HT-29 (cell line): Measurements from ENCODE around the gene MDGA2. TPM values are rescaled to one million over a fixed set of nuclear protein-coding genes. Genes with fewer than 3 reads are reported as not detected.

ENCODE experiments used
- DNase-seq: peaks from one replicate; pipeline ENCODE4 v3.0.0-alpha.2; 2015; ENCODE audit warnings: low spot score
- total RNA-seq: library from RNA; depleted of rRNA; stranded (reverse); fragments of >200 nt; shearing (Covaris generic); gene quantifications from 2 replicates; pipeline ENCODE4 v1.2.3, GENCODE V29; 2014; rRNA removed

The MDGA2 gene
- total RNA-seq, result not detected in 2 replicates

- no peak for DNase-seq
Observed at GRCh38 chr14:47675466-47676314, at the start of gene MDGA2. Gene MDGA2 (minus strand): TSS chr14:47675605.

GRCh38 chr14:47722929-47723693 lies 47.7 kb upstream of the MDGA2 start:
- DNase-seq, result no peak

- no peak for DNase-seq
Observed at GRCh38 chr14:47720281-47720680, 44.9 kb upstream of the MDGA2 start.

- DNase-seq, result no peak
Observed at GRCh38 chr14:47715330-47715729, 39.9 kb upstream of the MDGA2 start.

GRCh38 chr14:47710581-47710980 lies 35.2 kb upstream of the MDGA2 start:
- no peak for DNase-seq

GRCh38 chr14:47705683-47706082 lies 30.3 kb upstream of the MDGA2 start:
- DNase-seq, result no peak

- no peak for DNase-seq
Observed at GRCh38 chr14:47691829-47692228, 16.4 kb upstream of the MDGA2 start.

- DNase-seq, result no peak
Observed at GRCh38 chr14:47678993-47679392, 3.6 kb upstream of the MDGA2 start.

GRCh38 chr14:47678157-47678556 lies 2.8 kb upstream of the MDGA2 start:
- peak; percentile 3 for DNase-seq

- no peak for DNase-seq
Observed at GRCh38 chr14:47676315-47676617, 861 bp upstream of the MDGA2 start.

GRCh38 chr14:47674543-47675465 lies 601 bp downstream of the MDGA2 start:
- no peak for DNase-seq

- DNase-seq, result no peak
Observed at GRCh38 chr14:47674148-47674542, 1.3 kb downstream of the MDGA2 start.

GRCh38 chr14:47665337-47666134 lies 9.9 kb downstream of the MDGA2 start:
- DNase-seq, result no peak

- DNase-seq, result no peak
Observed at GRCh38 chr14:47662466-47662865, 12.9 kb downstream of the MDGA2 start.

GRCh38 chr14:47660158-47660557 lies 15.2 kb downstream of the MDGA2 start:
- DNase-seq, result no peak

GRCh38 chr14:47658041-47658440 lies 17.4 kb downstream of the MDGA2 start:
- DNase-seq, result no peak

- DNase-seq, result no peak
Observed at GRCh38 chr14:47657143-47657542, 18.3 kb downstream of the MDGA2 start.

GRCh38 chr14:47651337-47651736 lies 24.1 kb downstream of the MDGA2 start:
- DNase-seq, result no peak

- DNase-seq, result no peak
Observed at GRCh38 chr14:47637753-47638152, 37.7 kb downstream of the MDGA2 start.

- no peak for DNase-seq
Observed at GRCh38 chr14:47626151-47627035, 49.0 kb downstream of the MDGA2 start.
